ENCODE data around the gene TLE1.

DNA sequence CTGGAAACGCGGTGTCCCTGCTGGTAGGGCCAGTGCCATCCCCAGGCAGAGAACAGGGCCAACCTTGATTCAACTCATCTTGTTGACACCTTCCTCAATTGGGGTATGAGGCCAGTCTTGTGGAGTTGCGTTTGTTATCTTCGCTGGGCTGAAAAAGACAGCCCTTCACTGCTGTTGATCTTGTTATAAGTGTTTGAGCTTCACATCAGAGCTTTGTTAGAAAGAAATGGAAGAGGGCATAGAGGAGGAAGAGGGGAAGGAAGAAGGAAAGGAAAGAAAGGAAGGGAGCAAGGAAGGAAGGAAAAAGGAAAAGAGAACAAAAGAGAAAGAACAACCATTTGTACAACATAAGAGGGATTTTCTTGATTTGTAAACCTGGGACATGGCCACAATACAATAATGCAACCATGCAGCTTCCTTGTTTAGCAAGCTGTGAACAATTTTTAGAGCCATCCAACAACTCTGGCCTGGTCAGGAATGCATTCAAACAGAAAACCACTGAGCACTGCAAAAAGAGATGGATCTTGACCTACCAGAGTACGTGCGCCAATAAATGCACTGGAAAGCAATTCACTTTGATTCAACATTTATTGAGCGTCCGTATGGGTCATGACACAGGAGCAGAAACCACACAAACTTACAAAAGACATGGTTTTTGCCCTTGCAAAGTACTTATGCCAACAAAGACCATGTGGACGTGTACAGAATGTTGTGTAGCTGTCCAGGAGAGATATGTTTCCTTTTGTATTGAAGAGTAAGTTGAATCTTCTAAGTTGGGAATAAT lies 152.9 kb downstream of the TLE1 start:
- TF ChIP-seq, protein P1, sequence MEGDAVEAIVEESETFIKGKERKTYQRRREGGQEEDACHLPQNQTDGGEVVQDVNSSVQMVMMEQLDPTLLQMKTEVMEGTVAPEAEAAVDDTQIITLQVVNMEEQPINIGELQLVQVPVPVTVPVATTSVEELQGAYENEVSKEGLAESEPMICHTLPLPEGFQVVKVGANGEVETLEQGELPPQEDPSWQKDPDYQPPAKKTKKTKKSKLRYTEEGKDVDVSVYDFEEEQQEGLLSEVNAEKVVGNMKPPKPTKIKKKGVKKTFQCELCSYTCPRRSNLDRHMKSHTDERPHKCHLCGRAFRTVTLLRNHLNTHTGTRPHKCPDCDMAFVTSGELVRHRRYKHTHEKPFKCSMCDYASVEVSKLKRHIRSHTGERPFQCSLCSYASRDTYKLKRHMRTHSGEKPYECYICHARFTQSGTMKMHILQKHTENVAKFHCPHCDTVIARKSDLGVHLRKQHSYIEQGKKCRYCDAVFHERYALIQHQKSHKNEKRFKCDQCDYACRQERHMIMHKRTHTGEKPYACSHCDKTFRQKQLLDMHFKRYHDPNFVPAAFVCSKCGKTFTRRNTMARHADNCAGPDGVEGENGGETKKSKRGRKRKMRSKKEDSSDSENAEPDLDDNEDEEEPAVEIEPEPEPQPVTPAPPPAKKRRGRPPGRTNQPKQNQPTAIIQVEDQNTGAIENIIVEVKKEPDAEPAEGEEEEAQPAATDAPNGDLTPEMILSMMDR (IDR thresholded peaks at IDR 0.05) = no peak
- TF ChIP-seq POLR2A (IDR thresholded peaks at IDR 0.05) = no peak

Data from stomach (tissue), 4 donors.